HEK293 (cell line): ENCODE results near the gene RELCH.

Source experiments
- CTCF ChIA-PET: fragments of 350-600 bp; formaldehyde crosslinking; extraction: SDS; loops from one replicate; lab custom pipeline; 2021; ENCODE audit warnings: antibody characterized with exemption; lab: Yijun Ruan, JAX
- POLR2A ChIA-PET: fragments of 300-600 bp; formaldehyde crosslinking; extraction: SDS; loops from one replicate; lab custom pipeline; 2020; ENCODE audit warnings: antibody characterized with exemption, inconsistent platforms; lab: Yijun Ruan, JAX
- H3K27ac ChIP-seq: fragments of 200-500 bp; sonication (Bioruptor generic); 2 replicates; pipeline ENCODE4 v1.5.1; 2014; ENCODE audit warnings: low read depth, low read length, control low read depth, inconsistent platforms; ENCODE audit errors: extremely low read depth
- H3K36me3 ChIP-seq, 2 experiments: fragments of 200-500 bp in 1 of 2; sonication (Bioruptor generic) in 1 of 2; 1 replicate in 1 of 2; 2 replicates in 1 of 2; pipeline ENCODE4 v1.5.1; 2014 to 2017; ENCODE audit warnings: inconsistent platforms in 2 of 2, low read length in 2 of 2; ENCODE audit not compliant: control insufficient read depth in 2 of 2, insufficient read depth in 1 of 2
- H3K4me1 ChIP-seq: fragments of 200-500 bp; sonication (Bioruptor generic); 2 replicates; pipeline ENCODE4 v1.5.1; 2014; ENCODE audit warnings: mild to moderate bottlenecking, low read length, inconsistent platforms; ENCODE audit not compliant: control insufficient read depth, insufficient read depth
- H3K4me3 ChIP-seq: 2 replicates; pipeline ENCODE4 v1.5.1; 2011; ENCODE audit warnings: low read depth, mild to moderate bottlenecking, control low read depth, low read length, moderate library complexity
- H3K9me3 ChIP-seq: fragments of 200-500 bp; sonication (Bioruptor generic); 2 replicates; pipeline ENCODE4 v1.5.1; 2014; ENCODE audit warnings: low read depth, low read length, inconsistent platforms; ENCODE audit not compliant: control insufficient read depth, insufficient read depth
- IKZF3 ChIP-seq: fragments of 450-650 bp; IDR thresholded peaks from 2 replicates; pipeline ENCODE4 v1.5.0; 2018; ENCODE audit warnings: missing biosample characterization, mild to moderate bottlenecking, missing genetic modification characterization, moderate library complexity
- MEIS1 ChIP-seq: sonication (generic); formaldehyde crosslinking; IDR thresholded peaks from 2 replicates; pipeline ENCODE4 v1.8.1; 2022; ENCODE audit warnings: missing genetic modification reagents, mild to moderate bottlenecking, borderline replicate concordance
- PATZ1 ChIP-seq: fragments of 450-650 bp; formaldehyde crosslinking; IDR thresholded peaks from 2 replicates; pipeline ENCODE4 v1.5.1; 2016; ENCODE audit warnings: missing biosample characterization, missing genetic modification characterization
- SP7 ChIP-seq: fragments of 450-650 bp; formaldehyde crosslinking; IDR thresholded peaks from 2 replicates; pipeline ENCODE4 v1.5.1; 2016; ENCODE audit warnings: missing biosample characterization, missing genetic modification characterization
- ZBTB20 ChIP-seq: fragments of 450-650 bp; formaldehyde crosslinking; IDR thresholded peaks from 2 replicates; pipeline ENCODE4 v1.5.1; 2016; ENCODE audit warnings: missing biosample characterization, missing genetic modification characterization
- ZFP41 ChIP-seq: fragments of 450-650 bp; formaldehyde crosslinking; IDR thresholded peaks from 2 replicates; pipeline ENCODE4 v1.5.1; 2016; ENCODE audit warnings: missing biosample characterization, missing genetic modification characterization, borderline replicate concordance
- ZNF16 ChIP-seq: fragments of 450-650 bp; formaldehyde crosslinking; IDR thresholded peaks from 2 replicates; pipeline ENCODE4 v1.5.1; 2016; ENCODE audit warnings: low read depth, missing biosample characterization, missing genetic modification characterization
- ZNF184 ChIP-seq: fragments of 450-650 bp; IDR thresholded peaks from 2 replicates; pipeline ENCODE4 v1.5.1; 2018; ENCODE audit warnings: missing biosample characterization, mild to moderate bottlenecking, missing genetic modification characterization
- ZNF202 ChIP-seq: fragments of 450-650 bp; formaldehyde crosslinking; IDR thresholded peaks from 2 replicates; pipeline ENCODE4 v1.5.1; 2016; ENCODE audit warnings: missing biosample characterization, missing genetic modification characterization, borderline replicate concordance
- ZNF214 ChIP-seq: fragments of 450-650 bp; formaldehyde crosslinking; IDR thresholded peaks from 2 replicates; pipeline ENCODE4 v1.5.1; 2017; ENCODE audit warnings: missing biosample characterization, mild to moderate bottlenecking, missing genetic modification characterization, borderline replicate concordance
- ZNF366 ChIP-seq: fragments of 450-650 bp; formaldehyde crosslinking; conservative IDR thresholded peaks from 2 replicates; pipeline ENCODE4 v1.5.1; 2016; ENCODE audit warnings: missing biosample characterization, missing genetic modification characterization
- ZNF37A ChIP-seq: fragments of 450-650 bp; IDR thresholded peaks from 2 replicates; pipeline ENCODE4 v1.5.1; 2018; ENCODE audit warnings: missing biosample characterization, missing genetic modification characterization
- ZNF513 ChIP-seq: fragments of 450-650 bp; IDR thresholded peaks from 2 replicates; pipeline ENCODE4 v1.5.1; 2018; ENCODE audit warnings: missing biosample characterization, missing genetic modification characterization
- ZNF692 ChIP-seq: fragments of 450-650 bp; formaldehyde crosslinking; IDR thresholded peaks from 2 replicates; pipeline ENCODE4 v1.5.1; 2016; ENCODE audit warnings: missing biosample characterization, missing genetic modification characterization
- ZNF777 ChIP-seq: fragments of 450-650 bp; formaldehyde crosslinking; IDR thresholded peaks from 2 replicates; pipeline ENCODE4 v1.5.1; 2017; ENCODE audit warnings: missing biosample characterization, missing genetic modification characterization, borderline replicate concordance
- TF ChIP-seq, protein P1 (sequence below): fragments of 450-650 bp; formaldehyde crosslinking; IDR thresholded peaks from 2 replicates; pipeline ENCODE4 v1.5.1; 2016; ENCODE audit warnings: missing biosample characterization, missing genetic modification characterization
- TF ChIP-seq, protein P2 (sequence below): fragments of 450-650 bp; formaldehyde crosslinking; IDR thresholded peaks from 2 replicates; pipeline ENCODE4 v1.5.1; 2017; ENCODE audit warnings: missing biosample characterization, missing genetic modification characterization
- TF ChIP-seq, protein P3 (sequence below): fragments of 450-650 bp; formaldehyde crosslinking; IDR thresholded peaks from 2 replicates; pipeline ENCODE4 v1.5.1; 2016; ENCODE audit warnings: missing biosample characterization, missing genetic modification characterization

Gene RELCH

DNA sequence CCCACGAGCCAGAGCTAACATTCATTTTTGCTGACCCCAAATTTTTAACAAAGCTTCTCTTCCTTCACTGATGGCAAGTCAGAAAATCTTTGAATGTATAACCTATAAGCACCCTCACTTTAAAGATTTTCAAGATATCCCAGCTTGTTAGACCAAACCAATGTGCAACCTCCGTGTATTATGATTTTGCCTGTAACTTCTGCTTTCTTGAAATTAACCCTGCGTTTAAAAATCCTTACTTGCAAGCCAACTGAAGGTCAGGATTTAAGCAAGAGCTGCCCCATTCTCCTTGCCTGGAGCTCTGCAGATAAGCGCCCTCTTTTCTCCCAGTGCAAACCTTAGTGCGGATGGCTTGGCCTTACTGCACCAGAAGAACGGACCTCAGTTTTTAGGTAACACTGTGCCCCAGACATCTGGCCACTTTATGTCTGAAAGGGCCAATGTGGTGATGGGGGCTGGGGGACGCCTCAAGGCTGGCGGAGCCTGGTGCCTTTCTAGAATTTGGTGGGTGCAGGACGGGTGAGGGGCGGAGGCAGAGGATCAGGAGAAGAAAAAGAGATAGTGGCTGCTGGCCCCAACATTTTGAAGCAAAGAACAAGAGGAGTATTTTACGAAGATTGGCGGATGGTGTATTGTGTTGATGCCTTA lies 137.2 kb downstream of the RELCH start:
- CTCF ChIA-PET, result interaction anchor here (0.5 to 2.0 kb wide), 9 partner anchors 10 to 998 kb away, joined by 3 to 10 read pairs (median 4); no protein-coding TSS in a partner anchor
- H3K9me3 ChIP-seq, result no peaks in the 10 kb centered on the region
- POLR2A ChIA-PET, result interaction anchor here (0.6 to 1.9 kb wide), 3 partner anchors 9 to 39 kb away, joined by 3 to 6 read pairs (median 3); no protein-coding TSS in a partner anchor
- H3K4me3 ChIP-seq, result no peak overlapping the region
- no peaks in the 10 kb centered on the region for H3K36me3 ChIP-seq
- TF ChIP-seq ZFP41, result no peak
- TF ChIP-seq, protein P1, sequence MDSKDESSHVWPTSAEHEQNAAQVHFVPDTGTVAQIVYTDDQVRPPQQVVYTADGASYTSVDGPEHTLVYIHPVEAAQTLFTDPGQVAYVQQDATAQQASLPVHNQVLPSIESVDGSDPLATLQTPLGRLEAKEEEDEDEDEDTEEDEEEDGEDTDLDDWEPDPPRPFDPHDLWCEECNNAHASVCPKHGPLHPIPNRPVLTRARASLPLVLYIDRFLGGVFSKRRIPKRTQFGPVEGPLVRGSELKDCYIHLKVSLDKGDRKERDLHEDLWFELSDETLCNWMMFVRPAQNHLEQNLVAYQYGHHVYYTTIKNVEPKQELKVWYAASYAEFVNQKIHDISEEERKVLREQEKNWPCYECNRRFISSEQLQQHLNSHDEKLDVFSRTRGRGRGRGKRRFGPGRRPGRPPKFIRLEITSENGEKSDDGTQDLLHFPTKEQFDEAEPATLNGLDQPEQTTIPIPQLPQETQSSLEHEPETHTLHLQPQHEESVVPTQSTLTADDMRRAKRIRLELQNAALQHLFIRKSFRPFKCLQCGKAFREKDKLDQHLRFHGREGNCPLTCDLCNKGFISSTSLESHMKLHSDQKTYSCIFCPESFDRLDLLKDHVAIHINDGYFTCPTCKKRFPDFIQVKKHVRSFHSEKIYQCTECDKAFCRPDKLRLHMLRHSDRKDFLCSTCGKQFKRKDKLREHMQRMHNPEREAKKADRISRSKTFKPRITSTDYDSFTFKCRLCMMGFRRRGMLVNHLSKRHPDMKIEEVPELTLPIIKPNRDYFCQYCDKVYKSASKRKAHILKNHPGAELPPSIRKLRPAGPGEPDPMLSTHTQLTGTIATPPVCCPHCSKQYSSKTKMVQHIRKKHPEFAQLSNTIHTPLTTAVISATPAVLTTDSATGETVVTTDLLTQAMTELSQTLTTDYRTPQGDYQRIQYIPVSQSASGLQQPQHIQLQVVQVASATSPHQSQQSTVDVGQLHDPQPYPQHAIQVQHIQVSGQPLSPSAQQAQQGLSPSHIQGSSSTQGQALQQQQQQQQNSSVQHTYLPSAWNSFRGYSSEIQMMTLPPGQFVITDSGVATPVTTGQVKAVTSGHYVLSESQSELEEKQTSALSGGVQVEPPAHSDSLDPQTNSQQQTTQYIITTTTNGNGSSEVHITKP, result peak; percentile 11; the same call in 1 of the 2 replicates
- H3K4me1 ChIP-seq, result peaks cover 44% of the 10 kb centered on the region
- no peak overlapping the region; the same call in 1 of the 2 replicates for H3K27ac ChIP-seq

GRCh38 chr18:62324917-62325805 lies 138.1 kb downstream of the RELCH start, which contains the start of gene TNFRSF11A:
TSS of gene TNFRSF11A (plus strand) at chr18:62325310. CDS start at chr18:62325353, 43 bp downstream.
- Histone ChIP-seq H3K4me3 (peak within 1 kb of the TSS; percentile 54), H3K9me3 (no peaks in the 10 kb centered on the region), H3K4me1 (peaks cover 52% of the 10 kb centered on the region), H3K27ac (peak within 1 kb of the TSS; percentile 75; the same call in 1 of the 2 replicates), H3K36me3 (no peaks in the 10 kb centered on the region)
- POLR2A ChIA-PET, result interaction anchor here (0.6 to 1.9 kb wide), 4 partner anchors 8 to 38 kb away, joined by 3 to 6 read pairs (median 3); no protein-coding TSS in a partner anchor
- CTCF ChIA-PET, result interaction anchor here (0.6 to 2.0 kb wide), 15 partner anchors 8 to 679 kb away, joined by 3 to 10 read pairs (median 3); no protein-coding TSS in a partner anchor
- TF ChIP-seq ZNF37A (tag by site-specific recombination) (no peak), ZNF16 (tag by site-specific recombination) (no peak), ZNF184 (tag by site-specific recombination) (no peak), MEIS1 (no peak), ZNF202 (tag by site-specific recombination) (peak; percentile 99), SP7 (tag by site-specific recombination) (0 out of 2 replicates have a peak, but pooled peaks have one; percentile 20), ZNF692 (tag by site-specific recombination) (peak; percentile 95), ZNF777 (tag by site-specific recombination) (peak; percentile 28; the same call in 1 of the 2 replicates), PATZ1 (tag by site-specific recombination) (peak; percentile 26; the same call in 1 of the 2 replicates), ZBTB20 (tag by site-specific recombination) (peak; percentile 23; the same call in 1 of the 2 replicates), ZNF366 (tag by site-specific recombination) (peak; percentile 21; the same call in 1 of the 2 replicates), ZNF214 (tag by site-specific recombination) (no peak), ZNF513 (tag by site-specific recombination) (no peak), IKZF3 (peak; percentile 40; the same call in 1 of the 2 replicates)
- TF ChIP-seq, protein P2, sequence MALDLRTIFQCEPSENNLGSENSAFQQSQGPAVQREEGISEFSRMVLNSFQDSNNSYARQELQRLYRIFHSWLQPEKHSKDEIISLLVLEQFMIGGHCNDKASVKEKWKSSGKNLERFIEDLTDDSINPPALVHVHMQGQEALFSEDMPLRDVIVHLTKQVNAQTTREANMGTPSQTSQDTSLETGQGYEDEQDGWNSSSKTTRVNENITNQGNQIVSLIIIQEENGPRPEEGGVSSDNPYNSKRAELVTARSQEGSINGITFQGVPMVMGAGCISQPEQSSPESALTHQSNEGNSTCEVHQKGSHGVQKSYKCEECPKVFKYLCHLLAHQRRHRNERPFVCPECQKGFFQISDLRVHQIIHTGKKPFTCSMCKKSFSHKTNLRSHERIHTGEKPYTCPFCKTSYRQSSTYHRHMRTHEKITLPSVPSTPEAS (tag by site-specific recombination), result no peak
- TF ChIP-seq, protein P3, sequence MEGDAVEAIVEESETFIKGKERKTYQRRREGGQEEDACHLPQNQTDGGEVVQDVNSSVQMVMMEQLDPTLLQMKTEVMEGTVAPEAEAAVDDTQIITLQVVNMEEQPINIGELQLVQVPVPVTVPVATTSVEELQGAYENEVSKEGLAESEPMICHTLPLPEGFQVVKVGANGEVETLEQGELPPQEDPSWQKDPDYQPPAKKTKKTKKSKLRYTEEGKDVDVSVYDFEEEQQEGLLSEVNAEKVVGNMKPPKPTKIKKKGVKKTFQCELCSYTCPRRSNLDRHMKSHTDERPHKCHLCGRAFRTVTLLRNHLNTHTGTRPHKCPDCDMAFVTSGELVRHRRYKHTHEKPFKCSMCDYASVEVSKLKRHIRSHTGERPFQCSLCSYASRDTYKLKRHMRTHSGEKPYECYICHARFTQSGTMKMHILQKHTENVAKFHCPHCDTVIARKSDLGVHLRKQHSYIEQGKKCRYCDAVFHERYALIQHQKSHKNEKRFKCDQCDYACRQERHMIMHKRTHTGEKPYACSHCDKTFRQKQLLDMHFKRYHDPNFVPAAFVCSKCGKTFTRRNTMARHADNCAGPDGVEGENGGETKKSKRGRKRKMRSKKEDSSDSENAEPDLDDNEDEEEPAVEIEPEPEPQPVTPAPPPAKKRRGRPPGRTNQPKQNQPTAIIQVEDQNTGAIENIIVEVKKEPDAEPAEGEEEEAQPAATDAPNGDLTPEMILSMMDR (tag by site-specific recombination), result peak; percentile 15; the same call in 1 of the 2 replicates
